T-helper 22 cell (primary cell): ENCODE results near the gene CLEC14A.

ENCODE experiments used
- DNase-seq: peaks from one replicate; pipeline ENCODE4 v3.0.0-alpha.2; 2020; ENCODE audit warnings: low read depth

Gene CLEC14A

DNA sequence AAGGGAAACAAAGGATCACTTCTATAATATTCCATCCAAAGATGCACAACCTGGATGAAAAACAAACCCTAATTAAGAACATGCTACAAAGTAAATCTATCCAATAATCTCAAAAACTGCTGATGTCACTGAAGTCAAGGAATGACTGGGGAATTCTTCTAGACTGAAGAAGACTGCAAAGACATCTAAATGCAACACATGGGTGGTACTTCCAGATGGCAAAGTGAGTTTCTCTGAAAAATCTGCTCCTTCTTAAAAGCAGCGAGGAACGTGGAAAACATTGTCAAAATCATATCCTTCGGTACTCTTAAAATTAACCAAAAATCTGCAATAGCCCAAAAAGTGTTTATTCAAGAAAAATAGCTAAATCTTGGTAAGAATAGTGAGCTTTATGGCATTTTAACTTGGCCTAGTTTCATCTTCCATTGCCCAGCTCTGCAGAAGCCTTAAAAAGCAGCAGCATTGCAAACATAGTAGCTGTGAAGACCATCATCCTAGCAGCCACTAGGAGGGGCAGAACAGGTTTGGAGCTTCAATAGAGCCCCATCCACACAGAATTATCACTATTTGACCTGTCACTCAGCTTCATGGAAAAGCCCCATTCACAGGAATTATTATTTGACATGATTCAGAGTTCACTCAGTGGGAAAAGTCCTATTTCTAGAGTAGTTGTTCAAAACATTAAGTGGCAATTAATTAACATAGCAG is 7.4 kb downstream of the CLEC14A start:
- no peak for DNase-seq

DNA sequence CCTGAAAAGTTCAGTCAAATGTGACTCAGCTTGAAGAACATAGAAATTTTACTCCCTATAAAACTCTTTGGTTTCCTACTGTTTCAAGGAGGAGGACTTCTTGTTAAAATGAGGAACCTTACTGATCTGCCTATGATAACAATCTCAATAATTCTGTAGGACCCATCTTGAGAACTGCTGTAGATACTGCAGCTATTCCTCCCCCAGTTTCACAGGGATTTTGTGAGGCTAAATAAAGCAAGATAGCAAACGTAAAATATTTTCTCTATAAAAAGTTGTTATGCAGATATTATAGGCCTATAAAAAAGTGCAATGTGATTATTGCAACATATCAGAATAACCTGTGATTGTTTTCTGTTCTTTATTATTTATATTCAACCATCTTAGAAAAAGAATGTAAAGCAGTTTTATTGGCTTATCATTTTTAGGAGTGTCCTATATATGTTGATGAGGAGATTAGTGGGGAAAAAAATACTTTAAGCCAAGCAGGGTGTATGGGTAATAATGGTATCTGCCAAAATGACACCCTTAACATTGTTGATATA is 12.1 kb downstream of the CLEC14A start:
- no peak for DNase-seq

DNA sequence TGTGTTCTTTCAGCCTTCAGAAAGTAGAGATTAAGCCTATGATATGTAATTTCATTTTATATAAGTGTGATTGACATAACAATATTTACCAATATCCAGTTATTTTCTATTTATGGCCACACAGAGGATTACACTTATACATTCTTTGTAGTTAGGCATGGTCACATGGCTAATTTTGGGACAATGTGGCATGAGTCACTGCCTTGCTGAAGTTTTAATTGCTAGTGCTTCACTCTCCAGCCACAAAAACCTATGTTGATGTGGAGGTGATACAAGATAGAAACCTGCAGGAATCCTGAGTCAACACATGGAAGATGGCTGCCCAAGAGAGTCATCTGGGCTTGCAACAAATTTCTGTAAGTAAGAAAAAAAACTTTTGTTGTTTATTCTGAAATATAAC is 17.0 kb downstream of the CLEC14A start:
- no peak for DNase-seq

DNA sequence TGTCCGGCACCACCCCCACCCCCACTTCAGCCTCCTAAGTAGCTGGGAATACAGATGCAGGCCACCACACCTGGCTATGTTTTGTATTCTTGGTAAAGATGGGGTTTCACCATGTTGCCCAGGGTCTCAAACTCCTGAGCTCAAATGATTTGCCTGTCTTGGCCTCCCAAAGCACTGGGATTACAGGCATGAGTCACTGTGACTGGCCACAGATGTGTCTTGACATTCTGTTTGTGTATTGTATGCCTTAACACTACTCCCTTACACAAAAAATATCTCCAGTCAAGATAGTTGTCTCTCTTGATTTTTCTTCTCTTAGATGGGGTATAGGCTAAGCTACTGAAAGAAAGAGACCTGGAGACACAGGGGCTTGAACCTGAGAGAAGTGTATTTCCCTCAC is 17.6 kb downstream of the CLEC14A start:
- no peak for DNase-seq

DNA sequence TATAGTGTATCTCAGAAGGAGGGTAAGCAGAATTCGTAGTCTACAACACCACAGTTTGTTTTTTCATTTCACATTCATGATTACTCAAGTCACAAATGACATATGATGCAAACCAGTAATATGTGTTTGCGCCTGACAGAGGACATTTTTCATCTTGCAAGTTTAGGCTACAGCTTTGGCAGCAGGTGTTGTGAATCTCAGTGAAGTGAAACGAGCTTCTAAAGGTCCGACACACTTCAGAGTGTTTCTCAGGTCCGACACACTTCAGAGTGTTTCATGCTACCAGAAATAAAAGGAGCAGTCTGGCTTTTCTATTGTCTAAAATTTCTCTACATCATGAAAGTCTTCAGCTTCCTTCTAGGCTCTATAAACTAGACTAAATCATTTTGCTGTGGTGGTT is 22.7 kb downstream of the CLEC14A start:
- no peak for DNase-seq

DNA sequence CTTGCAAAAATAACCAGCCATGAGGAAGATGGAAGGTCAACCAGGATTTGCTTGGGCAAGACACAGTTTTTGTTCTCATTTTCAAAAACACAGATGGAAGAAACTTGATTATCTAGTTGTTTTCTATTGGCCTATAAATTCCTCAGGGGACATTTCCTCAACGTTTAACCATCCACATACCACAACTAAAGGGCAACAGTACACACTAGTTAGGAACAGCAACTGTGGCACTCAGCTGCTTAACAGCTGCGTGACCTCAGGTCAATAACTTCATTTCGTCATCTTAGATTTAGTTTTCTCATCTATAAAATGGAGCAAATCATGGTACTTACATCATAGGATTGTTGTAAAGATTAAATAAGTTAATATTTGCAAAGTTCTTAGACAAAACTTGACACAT is 29.5 kb downstream of the CLEC14A start:
- DNase-seq = no peak

DNA sequence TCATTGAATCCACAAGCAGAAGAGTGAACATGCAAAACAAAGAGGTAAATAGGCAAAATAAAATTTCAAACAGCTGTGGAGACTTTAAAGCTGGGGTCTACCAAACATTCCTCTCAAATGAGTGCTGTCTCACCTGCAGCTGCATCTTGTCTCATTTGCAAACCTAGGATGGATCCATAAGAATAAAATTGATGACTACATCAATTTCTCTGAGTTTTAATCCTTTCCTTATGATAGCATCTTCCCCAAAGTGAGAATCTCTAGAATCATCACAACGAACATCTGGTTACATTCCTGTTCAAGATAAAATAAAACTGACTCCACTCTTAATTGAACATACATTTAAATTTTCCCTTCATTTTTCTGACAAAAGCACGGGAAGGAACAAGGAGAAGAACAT is 29.9 kb downstream of the CLEC14A start:
- no peak for DNase-seq

DNA sequence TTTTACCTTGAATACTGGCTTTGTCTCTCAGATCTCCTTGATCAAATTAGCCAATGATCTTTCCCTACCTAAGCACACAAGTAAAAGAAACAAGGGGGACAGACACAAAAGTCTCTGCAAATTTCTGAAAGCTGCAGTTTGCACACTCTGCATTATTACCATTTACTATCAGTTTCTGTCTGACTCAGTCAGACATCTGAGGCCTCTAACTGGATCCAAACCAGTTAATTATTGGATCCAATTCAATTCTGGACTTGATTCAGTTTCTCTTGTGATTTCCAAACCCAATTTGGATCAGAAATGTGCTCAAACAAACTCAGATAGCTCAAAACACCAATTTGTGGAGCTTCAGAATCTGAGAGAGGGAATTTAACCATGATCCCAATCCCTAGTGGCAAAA is 31.6 kb downstream of the CLEC14A start:
- no peak for DNase-seq

DNA sequence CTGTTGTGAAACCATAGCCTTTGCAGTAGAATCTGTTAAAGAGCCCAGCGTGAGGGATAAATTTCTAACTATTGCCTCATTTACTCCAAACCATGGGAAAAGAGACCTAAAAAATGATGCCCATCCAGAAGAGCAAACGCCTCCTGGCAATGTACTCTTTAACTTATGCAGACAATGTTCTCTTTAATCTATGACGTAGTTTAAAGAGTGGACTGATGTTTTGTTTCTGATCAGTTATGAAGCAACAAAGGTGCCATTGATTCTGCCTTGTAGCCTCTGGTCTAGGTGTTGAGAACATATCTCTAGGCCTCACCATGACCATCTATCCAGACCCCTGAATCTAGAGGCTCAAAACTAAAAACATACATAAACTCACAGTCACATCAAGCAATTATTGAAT is 34.8 kb downstream of the CLEC14A start:
- no peak for DNase-seq

DNA sequence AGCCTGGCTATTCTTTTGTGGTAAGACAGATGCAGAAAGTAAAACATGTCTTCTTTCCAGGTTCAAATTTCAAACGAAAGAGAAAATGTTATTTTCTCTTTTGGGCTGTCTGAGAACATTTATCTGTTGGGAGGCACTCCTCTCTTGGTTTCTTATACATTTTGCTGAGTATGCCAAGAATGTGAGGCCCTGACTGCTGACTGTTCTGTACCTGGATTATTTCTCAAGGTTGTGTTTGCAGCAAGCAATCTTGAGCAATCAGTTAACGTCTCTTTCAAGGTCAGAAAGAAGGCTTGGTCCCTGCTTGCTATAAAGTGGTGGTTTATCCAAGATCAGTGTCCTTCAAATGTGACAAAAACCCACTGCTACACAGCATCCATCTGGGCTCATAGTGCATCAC is 38.3 kb downstream of the CLEC14A start:
- no peak for DNase-seq

DNA sequence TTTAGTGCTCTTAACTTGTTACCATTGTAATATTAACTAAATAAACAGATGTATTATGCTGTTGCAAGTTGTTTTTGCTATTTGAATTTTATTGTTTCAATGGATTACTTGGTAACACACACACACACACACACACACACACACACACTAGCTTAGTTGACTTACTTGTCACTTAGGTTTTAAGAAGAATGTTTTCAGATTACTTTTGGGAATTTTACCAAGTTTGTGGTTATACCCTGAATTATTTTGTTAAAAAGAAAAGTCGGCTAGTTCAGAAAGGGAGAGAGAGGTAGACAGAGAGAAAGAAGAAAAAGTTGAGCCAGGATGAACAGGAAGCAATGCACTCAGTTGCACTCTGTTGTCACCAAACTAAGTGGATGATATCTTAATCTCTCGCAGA is 42.9 kb downstream of the CLEC14A start:
- DNase-seq = no peak

DNA sequence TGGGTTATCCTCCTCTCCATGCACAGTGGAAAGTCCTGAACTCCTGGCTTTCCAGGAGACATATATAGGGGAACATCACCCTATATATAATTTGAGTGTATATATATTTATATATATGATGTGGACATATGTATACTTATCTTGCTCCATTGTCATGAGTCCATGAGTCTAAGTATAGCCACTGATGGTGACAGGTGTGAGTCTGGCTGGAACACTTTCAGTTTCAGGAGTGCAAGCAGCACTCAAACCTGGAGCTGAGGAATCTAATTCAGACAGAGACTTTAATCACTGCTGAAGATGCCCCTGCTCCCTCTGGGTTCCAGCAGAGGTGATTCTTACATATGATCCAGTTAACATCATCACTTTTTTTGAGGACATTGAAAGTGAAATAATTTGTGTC is 43.8 kb downstream of the CLEC14A start:
- DNase-seq = no peak

DNA sequence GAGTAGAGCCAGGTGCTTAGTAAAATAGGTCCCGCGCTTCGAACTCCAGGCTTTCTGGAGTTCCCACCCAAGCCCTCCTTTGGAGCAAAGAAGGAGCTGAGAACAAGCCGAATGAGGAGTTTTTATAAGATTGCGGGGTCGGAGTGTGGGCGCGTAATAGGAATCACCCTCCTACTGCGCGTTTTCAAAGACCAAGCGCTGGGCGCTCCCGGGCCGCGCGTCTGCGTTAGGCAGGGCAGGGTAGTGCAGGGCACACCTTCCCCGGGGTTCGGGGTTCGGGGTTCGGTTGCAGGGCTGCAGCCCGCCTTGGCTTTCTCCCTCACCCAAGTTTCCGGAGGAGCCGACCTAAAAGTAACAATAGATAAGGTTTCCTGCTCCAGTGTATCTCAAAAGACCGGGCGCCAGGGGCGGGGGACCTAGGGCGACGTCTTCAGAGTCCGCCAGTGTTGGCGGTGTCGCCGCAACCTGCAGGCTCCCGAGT is 44.6 kb downstream of the CLEC14A start:
- DNase-seq = no peak

DNA sequence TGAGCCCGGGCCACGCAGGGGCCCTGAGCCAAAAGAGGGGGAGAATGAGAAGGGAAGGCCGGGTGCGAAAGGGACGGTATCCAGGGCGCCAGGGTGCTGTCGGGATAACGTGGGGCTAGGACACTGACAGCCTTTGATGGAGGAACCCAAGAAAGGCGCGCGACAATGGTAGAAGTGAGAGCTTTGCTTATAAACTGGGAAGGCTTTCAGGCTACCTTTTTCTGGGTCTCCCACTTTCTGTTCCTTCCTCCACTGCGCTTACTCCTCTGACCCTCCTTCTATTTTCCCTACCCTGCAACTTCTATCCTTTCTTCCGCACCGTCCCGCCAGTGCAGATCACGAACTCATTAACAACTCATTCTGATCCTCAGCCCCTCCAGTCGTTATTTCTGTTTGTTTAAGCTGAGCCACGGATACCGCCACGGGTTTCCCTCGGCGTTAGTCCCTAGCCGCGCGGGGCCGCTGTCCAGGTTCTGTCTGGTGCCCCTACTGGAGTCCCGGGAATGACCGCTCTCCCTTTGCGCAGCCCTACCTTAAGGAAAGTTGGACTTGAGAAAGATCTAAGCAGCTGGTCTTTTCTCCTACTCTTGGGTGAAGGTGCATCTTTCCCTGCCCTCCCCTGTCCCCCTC is 45.2 kb downstream of the CLEC14A start:
- no peak for DNase-seq

DNA sequence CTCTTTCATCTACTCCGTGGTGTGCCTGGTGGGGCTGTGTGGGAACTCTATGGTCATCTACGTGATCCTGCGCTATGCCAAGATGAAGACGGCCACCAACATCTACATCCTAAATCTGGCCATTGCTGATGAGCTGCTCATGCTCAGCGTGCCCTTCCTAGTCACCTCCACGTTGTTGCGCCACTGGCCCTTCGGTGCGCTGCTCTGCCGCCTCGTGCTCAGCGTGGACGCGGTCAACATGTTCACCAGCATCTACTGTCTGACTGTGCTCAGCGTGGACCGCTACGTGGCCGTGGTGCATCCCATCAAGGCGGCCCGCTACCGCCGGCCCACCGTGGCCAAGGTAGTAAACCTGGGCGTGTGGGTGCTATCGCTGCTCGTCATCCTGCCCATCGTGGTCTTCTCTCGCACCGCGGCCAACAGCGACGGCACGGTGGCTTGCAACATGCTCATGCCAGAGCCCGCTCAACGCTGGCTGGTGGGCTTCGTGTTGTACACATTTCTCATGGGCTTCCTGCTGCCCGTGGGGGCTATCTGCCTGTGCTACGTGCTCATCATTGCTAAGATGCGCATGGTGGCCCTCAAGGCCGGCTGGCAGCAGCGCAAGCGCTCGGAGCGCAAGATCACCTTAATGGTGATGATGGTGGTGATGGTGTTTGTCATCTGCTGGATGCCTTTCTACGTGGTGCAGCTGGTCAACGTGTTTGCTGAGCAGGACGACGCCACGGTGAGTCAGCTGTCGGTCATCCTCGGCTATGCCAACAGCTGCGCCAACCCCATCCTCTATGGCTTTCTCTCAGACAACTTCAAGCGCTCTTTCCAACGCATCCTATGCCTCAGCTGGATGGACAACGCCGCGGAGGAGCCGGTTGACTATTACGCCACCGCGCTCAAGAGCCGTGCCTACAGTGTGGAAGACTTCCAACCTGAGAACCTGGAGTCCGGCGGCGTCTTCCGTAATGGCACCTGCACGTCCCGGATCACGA is 46.0 kb downstream of the CLEC14A start:
- DNase-seq = no peak

DNA sequence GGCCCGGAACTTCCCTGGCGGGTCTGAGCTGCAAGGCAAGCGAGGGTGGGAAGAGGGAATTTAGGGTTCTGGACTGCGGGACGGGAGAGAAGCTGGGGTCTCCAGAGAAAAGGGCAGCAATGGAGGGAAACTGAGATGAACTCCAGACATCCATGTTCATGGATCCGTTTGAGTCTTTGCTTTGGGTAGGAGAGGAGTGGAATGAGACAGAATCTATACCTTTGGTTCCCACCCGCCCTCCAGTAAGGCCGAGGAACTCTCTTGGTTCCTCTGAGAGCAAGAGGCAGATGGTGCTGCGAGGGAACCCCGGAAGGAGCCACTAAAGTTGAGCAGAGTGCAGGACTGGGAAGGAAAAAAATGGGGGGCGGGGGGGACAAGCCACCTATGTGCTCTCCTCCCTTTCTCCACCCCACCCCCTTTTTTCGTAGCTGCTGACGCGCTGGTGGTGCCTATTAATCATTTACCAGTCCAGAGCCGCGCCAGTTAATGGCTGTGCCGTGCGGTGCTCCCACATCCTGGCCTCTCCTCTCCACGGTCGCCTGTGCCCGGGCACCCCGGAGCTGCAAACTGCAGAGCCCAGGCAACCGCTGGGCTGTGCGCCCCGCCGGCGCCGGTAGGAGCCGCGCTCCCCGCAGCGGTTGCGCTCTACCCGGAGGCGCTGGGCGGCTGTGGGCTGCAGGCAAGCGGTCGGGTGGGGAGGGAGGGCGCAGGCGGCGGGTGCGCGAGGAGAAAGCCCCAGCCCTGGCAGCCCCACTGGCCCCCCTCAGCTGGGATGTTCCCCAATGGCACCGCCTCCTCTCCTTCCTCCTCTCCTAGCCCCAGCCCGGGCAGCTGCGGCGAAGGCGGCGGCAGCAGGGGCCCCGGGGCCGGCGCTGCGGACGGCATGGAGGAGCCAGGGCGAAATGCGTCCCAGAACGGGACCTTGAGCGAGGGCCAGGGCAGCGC is 47.0 kb downstream of the CLEC14A start:
- DNase-seq = no peak

DNA sequence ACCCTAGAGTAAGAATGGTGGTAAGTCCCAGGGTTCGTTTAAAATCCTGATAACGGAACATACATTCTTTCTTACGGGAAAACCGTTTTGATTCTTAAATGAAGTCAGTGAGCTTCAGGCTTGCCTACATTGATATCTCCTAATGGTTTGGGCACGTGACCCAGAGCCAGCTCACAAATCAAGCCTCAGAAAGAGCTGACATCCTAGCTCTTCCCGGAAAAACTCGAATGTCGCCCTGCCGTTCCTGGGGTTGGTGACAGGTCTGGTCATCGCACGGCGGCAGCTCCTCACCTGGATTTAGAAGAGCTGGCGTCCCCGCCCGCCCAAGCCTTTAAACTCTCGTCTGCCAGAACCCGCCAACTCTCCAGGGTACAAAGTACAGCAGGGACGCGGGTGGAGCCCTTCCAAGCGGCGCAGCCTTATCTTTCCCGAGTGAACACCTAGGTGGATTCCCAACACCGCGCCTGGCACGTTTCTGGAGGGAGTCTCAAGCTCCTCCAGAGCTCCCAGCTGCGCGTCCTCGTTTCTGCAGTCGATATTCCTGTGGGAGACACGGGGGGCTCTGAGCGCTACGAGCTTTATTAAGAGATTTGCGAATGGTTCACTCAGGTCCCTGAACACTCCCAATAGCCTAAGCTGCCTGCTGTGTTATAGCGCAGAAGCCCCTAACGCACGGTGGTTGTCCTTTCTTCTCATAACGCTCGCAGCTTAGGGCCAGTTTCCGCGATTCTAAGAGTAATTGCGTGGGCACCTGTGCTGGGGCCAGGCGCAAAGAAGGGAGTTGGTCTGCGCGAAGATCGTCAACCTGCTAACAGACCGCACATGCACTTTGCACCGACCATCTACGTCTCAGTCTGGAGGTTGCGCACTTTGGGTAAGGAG is 47.9 kb downstream of the CLEC14A start, which contains the start of gene SSTR1:
Gene SSTR1, plus strand, starts transcription at position 169 of the 882 bp plus-strand sequence. CDS start 1,486 bp downstream, outside the sequence.
- no peak for DNase-seq

DNA sequence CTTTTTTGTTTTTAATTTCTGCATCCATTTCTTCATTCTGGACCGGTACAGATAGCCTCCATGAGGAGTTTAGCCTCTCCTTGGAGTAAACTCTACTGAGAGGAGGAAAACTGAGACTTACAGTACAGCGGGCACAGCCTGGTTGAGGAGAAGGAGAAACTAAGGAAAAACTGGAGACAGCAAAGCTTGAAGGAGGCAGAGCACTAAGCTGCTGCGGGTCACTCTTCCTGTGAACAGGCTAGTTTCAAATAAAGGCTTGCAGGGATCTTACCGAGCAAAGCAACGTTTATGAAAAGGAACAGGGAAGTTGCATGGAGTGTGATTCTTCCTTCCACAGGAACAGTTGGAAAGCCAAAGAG is 48.5 kb downstream of the CLEC14A start:
- DNase-seq = no peak

DNA sequence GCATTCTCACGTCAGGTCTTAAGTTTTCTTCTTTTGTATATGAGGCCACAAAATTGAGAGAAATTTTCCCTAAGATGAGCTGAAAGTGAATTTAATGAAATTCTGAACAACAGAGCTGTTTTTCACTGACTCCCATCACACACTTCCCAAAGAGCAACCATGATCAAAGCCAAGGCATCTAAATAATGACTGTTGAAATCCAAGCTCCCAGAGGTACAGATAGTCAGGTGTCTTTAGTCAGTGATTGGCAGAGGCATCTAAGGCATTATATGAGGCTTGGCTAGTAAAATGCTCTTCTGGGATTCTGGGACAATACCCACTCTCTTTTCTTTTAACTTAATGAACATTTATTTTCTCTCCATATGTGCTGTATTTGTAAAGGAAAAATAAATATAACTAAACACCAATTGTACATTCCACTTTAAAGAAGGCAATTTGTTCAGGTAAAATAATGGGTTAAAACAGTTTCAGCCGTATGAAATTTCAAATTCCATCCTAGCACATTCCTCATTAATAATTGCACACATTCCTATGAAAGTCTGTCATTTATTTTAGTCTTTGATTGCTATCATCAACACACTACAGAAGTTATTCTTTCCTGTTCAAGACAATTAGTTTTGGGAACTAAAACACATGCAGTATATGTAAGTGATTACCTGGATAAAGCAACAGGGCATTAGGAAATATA is 49.1 kb downstream of the CLEC14A start:
- DNase-seq = no peak
